Mononuclear cell (primary cell): ENCODE data around the gene VGF. TPM values are rescaled to one million over a fixed set of nuclear protein-coding genes. Genes with fewer than 3 reads are reported as not detected.

Experiments
- H3K27me3 ChIP-seq: 2 replicates; pipeline ENCODE4 v1.6.0; 2011; ENCODE audit warnings: low read length, control low read depth; ENCODE audit not compliant: insufficient read depth
- H3K4me1 ChIP-seq: 2 replicates; pipeline ENCODE4 v1.5.1; 2011; ENCODE audit warnings: mild to moderate bottlenecking, low read length, control low read depth; ENCODE audit not compliant: insufficient read depth
- H3K4me3 ChIP-seq: 2 replicates; pipeline ENCODE4 v1.5.1; 2011; ENCODE audit warnings: mild to moderate bottlenecking, low read length, moderate library complexity
- H3K9me3 ChIP-seq: 2 replicates; pipeline ENCODE4 v1.5.1; 2011; ENCODE audit warnings: low read depth, mild to moderate bottlenecking, control low read depth, low read length
- total RNA-seq: library from RNA; depleted of rRNA; stranded (reverse); fragments of >200 nt; gene quantifications from one replicate; pipeline ENCODE4 v1.2.3, GENCODE V29; 2012

VGF gene
- total RNA-seq, 1 donor = not detected

DNA sequence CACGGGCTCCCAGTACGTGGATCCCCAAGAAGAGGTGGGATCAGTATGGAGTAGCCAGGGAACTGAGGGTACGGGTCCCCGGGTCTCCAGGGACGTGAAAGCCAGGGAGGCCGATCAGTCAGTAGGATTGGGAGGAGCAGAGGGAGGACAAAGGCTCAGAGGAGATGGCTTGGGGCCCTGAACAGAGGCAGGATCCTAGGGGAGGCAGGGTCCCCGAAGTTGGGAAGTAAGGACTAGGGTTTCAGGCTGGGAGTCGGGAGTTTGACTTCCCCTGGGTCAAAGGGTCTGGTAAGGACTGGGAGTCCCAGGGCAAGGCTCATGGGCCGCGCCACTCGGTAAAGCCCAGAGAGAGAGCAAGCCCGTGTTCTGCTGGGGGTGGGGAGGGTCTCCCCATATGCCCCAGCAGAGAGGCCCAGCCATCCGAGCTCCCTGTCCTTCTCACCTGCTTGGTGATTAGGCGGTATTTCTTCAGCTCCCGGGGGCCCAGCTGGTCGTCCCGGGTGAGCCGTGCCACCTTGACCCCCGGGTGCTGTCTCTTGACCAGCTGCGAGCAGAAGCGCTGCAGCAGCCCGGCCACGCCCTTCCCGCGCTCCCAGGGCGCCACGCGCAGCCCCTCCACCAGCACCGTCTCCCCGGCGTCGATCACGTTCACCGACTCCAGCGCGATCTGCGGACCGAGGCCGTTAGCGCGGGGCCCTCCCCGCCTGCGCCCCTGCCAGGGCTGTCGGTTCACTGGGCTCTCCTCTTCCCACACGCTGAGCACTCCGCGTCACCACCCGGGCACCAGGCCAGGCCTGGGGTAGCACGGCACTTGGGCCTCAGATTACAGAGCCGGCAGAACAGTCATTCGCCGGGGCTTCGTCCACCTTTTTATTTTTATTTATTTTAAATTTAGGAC lies 7.7 kb upstream of the VGF start:
- no peaks in the 10 kb centered on the region for H3K9me3 ChIP-seq
- H3K4me3 ChIP-seq = no peak overlapping the region
- peaks cover 53% of the 10 kb centered on the region for H3K4me1 ChIP-seq
- peaks cover 98% of the 10 kb centered on the region for H3K27me3 ChIP-seq

DNA sequence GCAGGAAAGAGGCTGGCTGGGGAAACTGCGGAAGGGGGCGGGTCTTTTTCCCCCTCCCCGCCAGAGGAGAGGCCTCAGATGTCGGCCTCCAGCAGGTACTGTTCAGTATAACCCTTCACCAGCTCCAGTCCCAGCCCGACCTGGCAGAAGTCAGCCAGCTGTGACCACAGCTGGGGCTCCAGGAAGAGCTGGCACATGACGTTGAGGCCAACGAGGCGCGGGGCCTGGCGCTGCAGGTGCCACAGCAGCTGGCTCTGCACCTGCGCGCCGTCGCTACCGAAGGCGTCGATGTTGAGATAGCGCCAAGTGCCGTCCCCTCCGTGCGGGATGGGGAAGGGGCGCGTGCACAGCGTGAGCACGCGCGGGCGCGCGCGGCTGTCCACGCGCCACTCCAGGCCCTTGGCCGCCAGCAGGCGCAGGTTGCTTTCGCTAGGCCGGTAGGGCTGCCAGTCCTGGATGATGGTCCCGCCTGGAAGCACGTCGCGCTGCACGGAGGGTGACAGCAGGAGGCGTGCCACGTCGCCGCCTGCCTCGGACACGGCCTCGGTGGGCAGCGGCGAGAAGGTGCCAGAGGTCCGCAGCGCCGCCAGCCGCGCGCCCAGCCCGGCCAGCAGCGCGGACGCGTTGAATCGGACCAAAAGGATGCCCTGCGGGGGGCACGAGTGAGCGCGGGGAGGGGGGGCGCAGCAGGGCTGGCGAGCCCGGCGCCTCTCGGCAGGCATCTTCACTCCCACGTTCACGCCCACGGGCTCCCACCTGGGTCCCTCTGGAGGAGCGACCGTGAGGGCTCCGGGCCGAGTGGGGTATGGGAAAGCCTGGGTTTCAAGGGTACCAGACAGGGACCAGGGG lies 6.9 kb upstream of the VGF start:
- H3K9me3 ChIP-seq = no peaks in the 10 kb centered on the region
- peaks cover 98% of the 10 kb centered on the region for H3K27me3 ChIP-seq
- H3K4me1 ChIP-seq = peaks cover 53% of the 10 kb centered on the region
- H3K4me3 ChIP-seq = no peak overlapping the region

DNA sequence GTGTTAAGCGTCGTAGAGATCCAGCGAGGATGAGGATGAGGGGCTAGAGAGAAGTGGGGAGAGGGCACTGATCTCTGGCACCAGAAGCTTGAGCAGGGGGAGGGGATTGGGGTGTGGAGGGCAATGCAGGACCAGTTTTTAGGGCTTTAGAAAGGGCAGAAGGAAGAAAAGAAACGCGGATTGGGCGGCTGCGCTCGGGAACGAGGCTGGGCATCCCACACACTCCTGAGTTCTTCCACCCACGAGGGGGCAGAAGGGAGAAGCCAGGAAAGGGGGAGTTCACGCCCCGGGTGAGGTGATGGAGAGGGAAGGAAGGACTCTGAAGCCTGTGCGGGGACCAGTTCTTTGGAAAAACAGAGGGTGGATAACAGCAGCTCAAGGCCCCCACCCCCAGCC lies 6.1 kb upstream of the VGF start:
- H3K9me3 ChIP-seq = no peaks in the 10 kb centered on the region

DNA sequence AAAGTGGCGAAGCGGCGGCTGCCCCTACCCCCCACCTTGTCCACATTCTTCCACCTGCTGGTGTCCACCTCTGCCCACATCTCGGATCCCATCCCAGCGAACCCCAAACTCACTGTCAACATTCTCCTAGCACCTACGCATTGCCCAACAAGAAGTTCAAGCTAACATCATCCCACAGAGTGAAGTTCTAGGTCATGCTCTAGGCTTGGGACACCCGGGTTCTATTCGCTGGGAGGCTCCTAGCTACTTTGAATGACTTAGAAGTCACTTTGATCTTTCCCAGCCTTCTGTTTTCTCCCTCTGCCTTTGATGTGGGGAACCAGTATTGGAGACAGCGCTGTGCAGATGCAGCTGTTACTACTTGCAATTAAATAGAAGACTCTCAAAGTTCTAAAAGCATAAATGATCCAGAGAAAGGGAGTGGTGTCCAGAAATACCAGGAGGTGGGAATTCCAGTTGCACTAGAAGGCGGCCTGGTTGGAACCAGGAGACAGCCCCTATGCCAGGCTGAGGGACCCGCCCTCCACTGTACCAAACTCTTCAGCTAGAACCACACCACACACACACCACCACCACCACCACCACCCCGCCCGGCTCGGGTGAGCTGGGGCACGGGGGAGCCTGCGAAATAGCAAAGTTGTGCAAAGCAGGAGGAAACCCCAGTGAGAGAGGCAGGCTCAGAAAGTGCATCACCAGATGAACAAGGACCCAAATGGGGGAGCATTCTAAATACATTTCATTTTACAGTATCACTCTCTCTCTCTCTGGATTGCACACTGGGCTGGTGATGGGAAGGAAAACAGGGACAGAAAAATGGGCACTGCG lies 5.5 kb upstream of the VGF start:
- H3K9me3 ChIP-seq = no peaks in the 10 kb centered on the region
- H3K27me3 ChIP-seq = peaks cover 95% of the 10 kb centered on the region
- peaks cover 57% of the 10 kb centered on the region for H3K4me1 ChIP-seq
- no peak overlapping the region for H3K4me3 ChIP-seq

More for the DNA sequence above, 6.1 kb upstream of the VGF start:
- Histone ChIP-seq H3K4me1 (peaks cover 53% of the 10 kb centered on the region), H3K27me3 (peaks cover 96% of the 10 kb centered on the region), H3K4me3 (no peak overlapping the region)

DNA sequence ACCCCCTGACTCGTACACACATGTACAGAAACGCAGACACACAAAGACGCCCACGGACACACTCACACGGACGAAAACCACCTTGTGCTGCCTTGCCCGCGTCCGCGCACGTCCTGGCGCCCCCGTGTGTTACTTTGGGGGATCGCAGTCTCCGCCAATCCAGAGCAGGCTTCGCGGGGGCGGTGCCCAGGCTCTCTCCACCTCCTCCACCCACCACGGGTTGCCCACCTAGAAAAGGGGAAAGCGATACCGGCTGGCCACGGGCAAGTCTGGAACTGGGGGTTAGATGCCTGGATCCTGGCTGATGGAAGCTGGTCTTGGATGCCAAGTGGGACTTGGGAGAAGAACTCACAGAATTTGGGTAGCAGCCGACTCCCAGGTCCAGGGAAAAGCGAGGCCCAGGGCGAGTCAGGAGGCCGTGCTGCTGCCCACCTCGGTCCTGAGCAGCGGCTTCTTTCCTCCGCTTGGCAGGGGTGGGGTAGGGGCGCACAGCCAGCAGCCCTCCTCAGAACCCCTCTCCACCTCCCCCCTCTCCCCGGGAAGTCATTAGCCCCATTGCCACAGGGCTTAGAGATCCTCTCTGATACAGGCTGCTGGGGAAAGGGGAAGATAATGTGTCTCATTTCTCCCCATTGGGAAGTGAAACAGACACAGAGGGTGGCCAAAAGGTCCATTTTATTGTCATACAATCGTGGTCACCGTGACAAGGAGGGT lies 4.6 kb upstream of the VGF start:
- Histone ChIP-seq H3K4me3 (no peak overlapping the region), H3K9me3 (no peaks in the 10 kb centered on the region), H3K4me1 (peaks cover 65% of the 10 kb centered on the region)

DNA sequence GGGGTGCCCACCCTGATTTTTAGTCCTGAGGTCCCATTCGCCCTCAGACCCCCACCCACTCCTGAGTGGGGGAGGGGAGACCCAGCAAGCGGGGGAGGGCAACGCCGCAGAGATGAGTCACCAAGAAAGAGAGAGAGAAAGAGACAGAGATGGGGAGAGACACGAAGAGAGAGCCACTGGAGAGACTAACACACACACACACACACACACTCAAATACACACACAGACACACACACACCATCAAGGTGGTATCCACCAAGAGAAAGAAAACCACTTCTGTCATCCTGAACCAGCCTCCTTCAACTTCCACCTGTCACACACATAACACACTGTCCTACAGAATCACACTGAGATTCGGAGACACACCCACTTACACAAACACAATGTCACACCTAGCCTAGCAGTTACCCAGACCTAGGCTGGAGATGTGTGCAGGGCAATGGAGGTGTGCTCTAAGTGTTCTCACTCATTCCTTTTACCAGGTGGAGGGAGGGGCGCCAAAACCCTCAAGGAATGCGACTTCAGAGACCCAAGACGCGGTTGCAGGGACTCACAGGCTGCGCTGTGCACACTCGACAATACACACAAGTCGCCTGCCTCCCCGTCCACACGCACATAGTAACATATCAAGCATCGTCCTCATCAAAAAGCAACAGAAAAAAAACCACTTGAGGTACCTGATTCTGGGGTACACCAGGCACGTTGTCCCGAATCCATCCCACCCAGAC lies 3.9 kb upstream of the VGF start:
- H3K27me3 ChIP-seq = peaks cover 92% of the 10 kb centered on the region
- no peak overlapping the region for H3K4me3 ChIP-seq
- peaks cover 70% of the 10 kb centered on the region for H3K4me1 ChIP-seq
- no peaks in the 10 kb centered on the region for H3K9me3 ChIP-seq

More for the DNA sequence above, 4.6 kb upstream of the VGF start:
- H3K27me3 ChIP-seq = peaks cover 92% of the 10 kb centered on the region

DNA sequence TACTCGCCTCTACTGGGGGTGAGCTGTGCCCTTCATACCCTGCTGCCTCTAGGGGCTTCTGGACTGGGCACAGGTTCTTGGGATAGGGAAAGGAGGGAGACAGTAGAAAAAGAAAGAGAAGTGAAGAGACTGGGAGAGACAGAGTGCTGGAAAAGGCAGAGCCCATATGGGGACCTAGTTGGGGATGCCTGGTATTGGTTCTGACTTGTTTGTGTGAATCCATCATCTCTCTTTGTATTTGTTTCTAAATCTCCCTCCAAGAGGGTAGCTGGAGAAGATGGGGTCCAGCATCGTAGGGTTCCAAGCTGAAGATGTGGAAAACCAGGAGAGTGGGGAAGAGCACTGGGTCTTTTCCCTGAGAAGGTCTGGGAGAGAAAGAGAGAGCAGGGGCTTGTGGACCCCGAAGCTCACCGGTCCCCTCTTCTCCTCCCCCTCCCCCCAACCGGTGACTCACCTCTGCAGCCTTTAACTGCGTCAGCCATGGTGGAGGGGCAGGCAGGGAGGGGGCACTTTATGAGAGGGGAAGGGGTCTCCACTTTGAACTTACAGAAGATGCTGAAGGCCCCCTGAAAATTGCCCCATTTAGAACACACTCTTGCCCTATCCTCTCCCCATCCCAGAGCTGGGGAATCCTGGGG lies 3.2 kb upstream of the VGF start:
- Histone ChIP-seq H3K4me3 (no peak overlapping the region), H3K9me3 (no peaks in the 10 kb centered on the region), H3K27me3 (peaks cover 91% of the 10 kb centered on the region), H3K4me1 (peaks cover 70% of the 10 kb centered on the region)

DNA sequence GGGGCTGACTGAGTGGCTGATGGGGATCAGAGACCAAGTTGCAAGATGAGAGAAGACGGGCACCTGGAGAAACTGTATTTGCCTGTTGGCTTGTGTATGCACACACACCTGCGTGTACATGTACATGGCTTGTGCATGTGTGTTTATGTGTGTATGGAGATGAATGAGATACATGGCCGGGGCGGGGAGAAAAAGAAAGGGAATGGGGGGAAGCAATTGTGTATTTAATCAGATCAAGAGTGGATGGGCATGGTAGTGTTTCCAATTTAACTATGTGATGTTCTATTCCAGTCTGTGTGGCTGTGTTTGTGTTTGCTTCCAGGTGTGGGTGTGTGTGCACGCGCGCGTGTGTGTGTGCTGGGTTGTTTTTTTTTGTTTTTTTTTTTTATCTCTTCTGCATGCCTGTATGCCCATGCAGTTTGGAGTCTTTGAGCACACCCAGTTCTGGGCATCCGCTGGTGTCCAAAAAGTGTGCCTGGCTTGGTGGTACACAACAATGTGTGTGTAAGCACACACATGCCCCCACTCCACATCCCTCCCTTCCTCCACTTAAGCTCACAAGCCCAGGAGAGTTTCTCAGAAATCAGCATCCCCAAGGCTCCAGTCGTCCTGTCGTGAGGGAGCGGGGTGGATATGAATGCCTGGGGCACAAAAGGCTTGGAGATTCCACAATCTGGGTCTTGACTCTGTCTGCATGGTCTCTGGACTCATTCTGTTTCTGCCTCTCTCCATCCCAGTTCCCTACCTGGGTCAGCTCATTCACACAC lies 2.5 kb upstream of the VGF start:
- peaks cover 84% of the 10 kb centered on the region for H3K27me3 ChIP-seq
- peaks cover 66% of the 10 kb centered on the region for H3K4me1 ChIP-seq
- H3K9me3 ChIP-seq = no peaks in the 10 kb centered on the region
- no peak overlapping the region for H3K4me3 ChIP-seq

DNA sequence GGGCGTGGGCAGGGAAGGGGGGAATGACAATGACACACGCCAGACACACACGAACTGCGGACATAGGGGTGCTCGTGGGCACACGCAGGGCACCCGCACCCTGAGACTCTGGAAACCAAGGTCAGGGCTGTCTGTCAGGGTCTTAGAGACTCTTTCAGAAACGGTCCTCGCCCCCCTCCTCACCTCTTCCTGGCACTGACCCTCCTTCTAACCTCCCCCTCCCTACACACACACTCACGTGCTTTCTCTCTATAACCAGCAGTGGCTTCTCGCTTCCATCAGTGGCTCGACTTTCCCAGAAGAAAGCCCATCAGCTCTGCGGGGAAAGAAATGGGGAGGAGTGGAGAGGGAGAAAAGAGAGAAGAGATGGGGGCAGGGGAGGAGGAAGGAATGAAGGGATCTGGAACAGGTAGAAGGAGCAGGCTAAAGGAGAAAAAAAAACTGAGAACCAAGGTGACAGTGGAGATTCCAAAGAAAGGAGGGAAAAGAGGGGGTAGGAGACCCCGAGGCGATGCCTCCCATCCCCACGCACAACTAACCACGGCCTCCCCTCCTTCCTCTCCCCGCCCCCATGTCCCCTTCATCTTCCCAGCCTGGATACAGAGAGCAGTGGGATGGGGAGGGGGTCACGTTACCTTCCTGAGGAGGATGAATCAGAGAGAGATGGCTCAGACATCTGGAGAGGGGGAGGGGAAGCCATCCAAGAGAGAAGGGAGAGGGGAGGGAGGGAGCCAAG lies 1.7 kb upstream of the VGF start:
- Histone ChIP-seq H3K4me3 (no peak overlapping the region), H3K27me3 (peaks cover 82% of the 10 kb centered on the region), H3K9me3 (no peaks in the 10 kb centered on the region), H3K4me1 (peaks cover 66% of the 10 kb centered on the region)

DNA sequence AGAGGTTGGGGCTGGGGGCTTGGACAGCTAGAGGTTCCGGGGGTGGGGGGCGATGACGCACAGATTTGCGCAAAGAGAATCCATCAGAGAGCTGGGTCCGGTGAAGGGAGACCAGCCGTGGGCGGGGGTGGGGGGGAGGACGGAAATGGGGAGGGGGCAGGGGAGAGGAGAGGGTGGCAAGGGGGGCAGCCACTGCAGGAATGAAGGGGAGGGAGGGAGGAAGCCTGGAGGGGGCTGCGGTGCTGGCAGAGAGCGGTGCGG lies 1.2 kb upstream of the VGF start:
- peaks cover 79% of the 10 kb centered on the region for H3K27me3 ChIP-seq
- H3K4me1 ChIP-seq = peaks cover 61% of the 10 kb centered on the region
- H3K9me3 ChIP-seq = no peaks in the 10 kb centered on the region
- H3K4me3 ChIP-seq = no peak overlapping the region

DNA sequence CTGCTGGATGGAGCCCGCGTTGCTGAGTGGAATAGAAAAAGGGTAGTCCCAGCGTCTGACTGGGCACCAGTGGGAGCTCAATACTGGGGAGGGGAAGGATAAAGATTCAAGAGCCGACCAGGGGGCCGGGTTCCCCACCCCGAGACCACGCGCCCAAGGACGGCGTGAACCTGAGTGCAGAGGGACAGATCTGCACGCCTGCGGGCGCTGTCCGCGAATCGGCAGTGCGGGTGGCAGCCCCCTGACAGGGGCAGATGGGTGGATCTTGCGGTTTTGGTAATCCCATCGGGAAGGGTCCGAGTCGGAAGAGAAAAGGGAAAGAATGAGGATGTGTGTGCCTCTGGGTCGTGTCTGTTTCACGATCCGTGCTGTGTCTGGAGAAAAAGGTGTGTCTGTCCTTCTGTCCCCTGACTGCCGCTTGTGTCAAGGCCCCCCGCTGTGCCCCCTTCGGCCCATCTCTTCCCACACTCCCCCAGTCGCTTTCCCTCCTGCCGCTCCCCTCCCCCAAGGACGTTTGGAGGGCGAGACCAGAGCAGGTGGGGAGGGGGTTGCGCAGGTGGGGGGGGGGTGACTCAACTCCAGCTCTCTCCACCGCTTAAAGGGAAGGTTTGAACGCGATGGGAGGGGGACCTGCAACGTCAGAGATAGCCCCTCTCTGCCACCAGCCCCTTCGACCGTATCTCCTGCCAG lies 734 bp upstream of the VGF start:
- Histone ChIP-seq H3K4me1 (peaks cover 56% of the 10 kb centered on the region), H3K9me3 (no peaks in the 10 kb centered on the region), H3K4me3 (no peak overlapping the region), H3K27me3 (peaks cover 74% of the 10 kb centered on the region)
